HepG2 (cell line): ENCODE results near the gene HSF4. TPM values are rescaled to one million over a fixed set of nuclear protein-coding genes. Genes with fewer than 3 reads are reported as not detected.

ENCODE experiments used
- ARNTL ChIP-seq: sonication (generic); formaldehyde crosslinking; IDR thresholded peaks from 2 replicates; pipeline ENCODE4 v1.4.0; 2020; ENCODE audit warnings: mild to moderate bottlenecking, missing genetic modification reagents
- DR1 ChIP-seq: sonication (generic); formaldehyde crosslinking; IDR thresholded peaks from 2 replicates; pipeline ENCODE4 v1.8.0; 2021; ENCODE audit warnings: mild to moderate bottlenecking, missing genetic modification reagents, inconsistent platforms
- DRAP1 ChIP-seq: IDR thresholded peaks from 2 replicates; pipeline ENCODE4 v1.6.1; 2016; ENCODE audit warnings: missing genetic modification reagents, missing compliant biosample characterization
- FOXK1 ChIP-seq: sonication (generic); formaldehyde crosslinking; IDR thresholded peaks from 2 replicates; pipeline ENCODE4 v1.4.0; 2020; ENCODE audit warnings: low read depth, missing genetic modification reagents, borderline replicate concordance
- IKZF1 ChIP-seq: fragments of 450-650 bp; IDR thresholded peaks from 2 replicates; pipeline ENCODE4 v1.7.1; 2016
- JUND ChIP-seq: sonication (generic); formaldehyde crosslinking; IDR thresholded peaks from 2 replicates; pipeline ENCODE4 v1.8.0; 2022; ENCODE audit warnings: mild to moderate bottlenecking, missing genetic modification reagents
- PRMT3 ChIP-seq: sonication (generic); formaldehyde crosslinking; IDR thresholded peaks from 2 replicates; pipeline ENCODE4 v1.8.1; 2022; ENCODE audit warnings: low read depth, mild to moderate bottlenecking, moderate library complexity, missing genetic modification reagents, borderline replicate concordance
- SIX1 ChIP-seq: sonication (generic); formaldehyde crosslinking; IDR thresholded peaks from 2 replicates; pipeline ENCODE4 v1.4.0; 2020; ENCODE audit warnings: missing genetic modification reagents, borderline replicate concordance
- SPEN ChIP-seq: sonication (generic); formaldehyde crosslinking; IDR thresholded peaks from 2 replicates; pipeline ENCODE4 v1.5.1; 2020; ENCODE audit warnings: low read depth, mild to moderate bottlenecking, missing genetic modification reagents
- U2AF2 ChIP-seq: fragments of 200-400 bp; formaldehyde crosslinking; IDR thresholded peaks from 2 replicates; pipeline ENCODE4 v1.6.1; 2017; ENCODE audit warnings: low read depth, mild to moderate bottlenecking, low read length
- ZBTB14 ChIP-seq: sonication (generic); formaldehyde crosslinking; IDR thresholded peaks from 2 replicates; pipeline ENCODE4 v1.4.0; 2020; ENCODE audit warnings: missing genetic modification reagents
- ZBTB7A ChIP-seq: sonication (generic); formaldehyde crosslinking; IDR thresholded peaks from 2 replicates; pipeline ENCODE4 v1.8.0; 2022; ENCODE audit warnings: mild to moderate bottlenecking, missing genetic modification reagents
- ZNF468 ChIP-seq: sonication (generic); formaldehyde crosslinking; IDR thresholded peaks from 2 replicates; pipeline ENCODE4 v1.8.0; 2022; ENCODE audit warnings: mild to moderate bottlenecking, moderate library complexity, missing genetic modification reagents
- ZNF672 ChIP-seq: sonication (generic); formaldehyde crosslinking; IDR thresholded peaks from 2 replicates; pipeline ENCODE4 v1.8.1; 2022; ENCODE audit warnings: missing genetic modification reagents
- ZNF891 ChIP-seq: sonication (generic); formaldehyde crosslinking; IDR thresholded peaks from 2 replicates; pipeline ENCODE4 v1.5.0; 2020; ENCODE audit warnings: mild to moderate bottlenecking, missing genetic modification reagents
- polyA plus RNA-seq, 8 experiments: library from polyadenylated mRNA; depleted of rRNA in 3 of 8; stranded (reverse) in 7 of 8; unstranded in 1 of 8; fragments of >200 nt; fragmentation: Illumina TruSeq in 4 of 8; extraction: Trizol in 4 of 8; gene quantifications; 2 replicates each; pipeline versions ENCODE4 v1.2.1 to v1.2.3, GENCODE V29; 2011 to 2016; ENCODE audit warnings: low read depth in 4 of 8, missing spikeins in 1 of 8, mixed read lengths in 1 of 8; ENCODE audit not compliant: insufficient read depth in 1 of 8
- total RNA-seq, 5 experiments: library from RNA; depleted of rRNA; stranded (reverse); fragments of >200 nt; fragmentation: Illumina TruSeq; extraction: Trizol; gene quantifications; 2 replicates each; pipeline ENCODE4 v1.2.3, GENCODE V29; 2016; ENCODE audit warnings: low read depth in 1 of 5
- TF ChIP-seq, protein P1 (sequence below): sonication (generic); formaldehyde crosslinking; IDR thresholded peaks from 2 replicates; pipeline ENCODE4 v1.4.0; 2020; ENCODE audit warnings: mild to moderate bottlenecking, missing genetic modification reagents
- TF ChIP-seq, protein P2 (sequence below): sonication (generic); formaldehyde crosslinking; IDR thresholded peaks from 2 replicates; pipeline ENCODE4 v1.5.0; 2020; ENCODE audit warnings: mild to moderate bottlenecking, missing genetic modification reagents, borderline replicate concordance

Gene HSF4
- total and polyA plus RNA-seq, 2 of the 13 experiments (the other 11 are each of a cell fraction or from before 2014, with no cell fraction given) = 3.5 to 16.9 TPM

DNA sequence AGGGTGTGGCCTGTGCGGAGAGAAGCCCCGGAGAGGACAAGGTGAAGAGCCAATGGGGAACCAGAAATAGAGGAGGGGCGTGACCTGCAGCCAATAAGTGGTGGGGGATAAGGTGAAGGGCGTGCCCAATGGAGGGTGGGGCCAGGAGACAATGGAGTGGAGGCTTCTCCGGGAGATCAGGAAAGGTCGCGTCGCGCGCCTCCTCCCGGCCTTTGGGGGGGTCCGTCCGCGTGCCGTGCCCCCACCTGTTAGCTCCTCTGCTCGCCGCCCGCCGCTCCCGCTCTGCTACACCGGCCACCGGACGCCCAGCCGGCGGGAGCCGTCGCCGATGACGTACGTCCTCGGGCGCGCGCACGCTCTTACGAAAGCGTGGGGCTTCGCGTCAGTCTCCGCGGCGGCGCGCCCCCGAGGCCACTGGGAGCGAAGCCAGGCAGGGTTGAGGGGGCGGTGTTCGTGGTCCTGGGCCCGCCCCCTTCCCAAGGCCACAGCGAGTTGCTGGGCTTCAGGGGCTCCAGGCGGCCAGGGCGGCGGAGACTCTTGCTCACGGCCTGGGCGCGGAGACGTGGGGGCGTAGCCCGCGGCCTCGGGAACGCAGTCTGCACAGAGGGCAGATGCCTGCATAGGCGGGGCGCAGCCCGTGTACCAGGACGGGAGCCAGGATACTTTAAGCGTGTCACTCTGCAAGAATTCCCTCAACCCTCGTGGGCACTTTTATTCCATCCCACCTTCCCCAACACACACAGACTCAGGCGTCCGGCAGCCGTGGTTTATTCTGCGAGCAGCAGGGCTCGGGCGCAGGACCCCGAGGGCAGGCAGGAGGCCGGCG, 19.3 kb downstream of the HSF4 start, which contains the start of gene MATCAP1 (continued):
- TF ChIP-seq, protein P1, sequence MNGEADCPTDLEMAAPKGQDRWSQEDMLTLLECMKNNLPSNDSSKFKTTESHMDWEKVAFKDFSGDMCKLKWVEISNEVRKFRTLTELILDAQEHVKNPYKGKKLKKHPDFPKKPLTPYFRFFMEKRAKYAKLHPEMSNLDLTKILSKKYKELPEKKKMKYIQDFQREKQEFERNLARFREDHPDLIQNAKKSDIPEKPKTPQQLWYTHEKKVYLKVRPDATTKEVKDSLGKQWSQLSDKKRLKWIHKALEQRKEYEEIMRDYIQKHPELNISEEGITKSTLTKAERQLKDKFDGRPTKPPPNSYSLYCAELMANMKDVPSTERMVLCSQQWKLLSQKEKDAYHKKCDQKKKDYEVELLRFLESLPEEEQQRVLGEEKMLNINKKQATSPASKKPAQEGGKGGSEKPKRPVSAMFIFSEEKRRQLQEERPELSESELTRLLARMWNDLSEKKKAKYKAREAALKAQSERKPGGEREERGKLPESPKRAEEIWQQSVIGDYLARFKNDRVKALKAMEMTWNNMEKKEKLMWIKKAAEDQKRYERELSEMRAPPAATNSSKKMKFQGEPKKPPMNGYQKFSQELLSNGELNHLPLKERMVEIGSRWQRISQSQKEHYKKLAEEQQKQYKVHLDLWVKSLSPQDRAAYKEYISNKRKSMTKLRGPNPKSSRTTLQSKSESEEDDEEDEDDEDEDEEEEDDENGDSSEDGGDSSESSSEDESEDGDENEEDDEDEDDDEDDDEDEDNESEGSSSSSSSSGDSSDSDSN (CRISPR knock-in tag) = peak; percentile 85
- TF ChIP-seq ZNF891 (CRISPR knock-in tag) = no peak
- TF ChIP-seq JUND (CRISPR knock-in tag) = no peak
- no peak for TF ChIP-seq PRMT3 (CRISPR knock-in tag)
- TF ChIP-seq SPEN = peak; percentile 95
- TF ChIP-seq ZBTB14 (CRISPR knock-in tag) = peak; percentile 100
- TF ChIP-seq ZBTB7A (CRISPR knock-in tag) = no peak; the same call in 1 of the 2 replicates
- no peak for TF ChIP-seq ZNF672 (CRISPR knock-in tag)
- TF ChIP-seq, protein P2, sequence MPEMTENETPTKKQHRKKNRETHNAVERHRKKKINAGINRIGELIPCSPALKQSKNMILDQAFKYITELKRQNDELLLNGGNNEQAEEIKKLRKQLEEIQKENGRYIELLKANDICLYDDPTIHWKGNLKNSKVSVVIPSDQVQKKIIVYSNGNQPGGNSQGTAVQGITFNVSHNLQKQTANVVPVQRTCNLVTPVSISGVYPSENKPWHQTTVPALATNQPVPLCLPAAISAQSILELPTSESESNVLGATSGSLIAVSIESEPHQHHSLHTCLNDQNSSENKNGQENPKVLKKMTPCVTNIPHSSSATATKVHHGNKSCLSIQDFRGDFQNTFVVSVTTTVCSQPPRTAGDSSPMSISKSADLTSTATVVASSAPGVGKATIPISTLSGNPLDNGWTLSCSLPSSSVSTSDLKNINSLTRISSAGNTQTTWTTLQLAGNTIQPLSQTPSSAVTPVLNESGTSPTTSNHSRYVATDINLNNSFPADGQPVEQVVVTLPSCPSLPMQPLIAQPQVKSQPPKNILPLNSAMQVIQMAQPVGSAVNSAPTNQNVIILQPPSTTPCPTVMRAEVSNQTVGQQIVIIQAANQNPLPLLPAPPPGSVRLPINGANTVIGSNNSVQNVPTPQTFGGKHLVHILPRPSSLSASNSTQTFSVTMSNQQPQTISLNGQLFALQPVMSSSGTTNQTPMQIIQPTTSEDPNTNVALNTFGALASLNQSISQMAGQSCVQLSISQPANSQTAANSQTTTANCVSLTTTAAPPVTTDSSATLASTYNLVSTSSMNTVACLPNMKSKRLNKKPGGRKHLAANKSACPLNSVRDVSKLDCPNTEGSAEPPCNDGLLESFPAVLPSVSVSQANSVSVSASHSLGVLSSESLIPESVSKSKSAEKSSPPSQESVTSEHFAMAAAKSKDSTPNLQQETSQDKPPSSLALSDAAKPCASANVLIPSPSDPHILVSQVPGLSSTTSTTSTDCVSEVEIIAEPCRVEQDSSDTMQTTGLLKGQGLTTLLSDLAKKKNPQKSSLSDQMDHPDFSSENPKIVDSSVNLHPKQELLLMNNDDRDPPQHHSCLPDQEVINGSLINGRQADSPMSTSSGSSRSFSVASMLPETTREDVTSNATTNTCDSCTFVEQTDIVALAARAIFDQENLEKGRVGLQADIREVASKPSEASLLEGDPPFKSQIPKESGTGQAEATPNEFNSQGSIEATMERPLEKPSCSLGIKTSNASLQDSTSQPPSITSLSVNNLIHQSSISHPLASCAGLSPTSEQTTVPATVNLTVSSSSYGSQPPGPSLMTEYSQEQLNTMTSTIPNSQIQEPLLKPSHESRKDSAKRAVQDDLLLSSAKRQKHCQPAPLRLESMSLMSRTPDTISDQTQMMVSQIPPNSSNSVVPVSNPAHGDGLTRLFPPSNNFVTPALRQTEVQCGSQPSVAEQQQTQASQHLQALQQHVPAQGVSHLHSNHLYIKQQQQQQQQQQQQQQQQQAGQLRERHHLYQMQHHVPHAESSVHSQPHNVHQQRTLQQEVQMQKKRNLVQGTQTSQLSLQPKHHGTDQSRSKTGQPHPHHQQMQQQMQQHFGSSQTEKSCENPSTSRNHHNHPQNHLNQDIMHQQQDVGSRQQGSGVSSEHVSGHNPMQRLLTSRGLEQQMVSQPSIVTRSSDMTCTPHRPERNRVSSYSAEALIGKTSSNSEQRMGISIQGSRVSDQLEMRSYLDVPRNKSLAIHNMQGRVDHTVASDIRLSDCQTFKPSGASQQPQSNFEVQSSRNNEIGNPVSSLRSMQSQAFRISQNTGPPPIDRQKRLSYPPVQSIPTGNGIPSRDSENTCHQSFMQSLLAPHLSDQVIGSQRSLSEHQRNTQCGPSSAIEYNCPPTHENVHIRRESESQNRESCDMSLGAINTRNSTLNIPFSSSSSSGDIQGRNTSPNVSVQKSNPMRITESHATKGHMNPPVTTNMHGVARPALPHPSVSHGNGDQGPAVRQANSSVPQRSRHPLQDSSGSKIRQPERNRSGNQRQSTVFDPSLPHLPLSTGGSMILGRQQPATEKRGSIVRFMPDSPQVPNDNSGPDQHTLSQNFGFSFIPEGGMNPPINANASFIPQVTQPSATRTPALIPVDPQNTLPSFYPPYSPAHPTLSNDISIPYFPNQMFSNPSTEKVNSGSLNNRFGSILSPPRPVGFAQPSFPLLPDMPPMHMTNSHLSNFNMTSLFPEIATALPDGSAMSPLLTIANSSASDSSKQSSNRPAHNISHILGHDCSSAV (CRISPR knock-in tag) = no peak; the same call in 1 of the 2 replicates
- TF ChIP-seq DRAP1 (CRISPR knock-in tag) = peak; percentile 74
- TF ChIP-seq ARNTL (CRISPR knock-in tag) = peak; percentile 50; the same call in 1 of the 2 replicates
- TF ChIP-seq SIX1 (CRISPR knock-in tag) = no peak
- TF ChIP-seq U2AF2 = no peak
- TF ChIP-seq FOXK1 = peak; percentile 80; the same call in 1 of the 2 replicates
- no peak for TF ChIP-seq IKZF1
- 0 out of 2 replicates have a peak, but pooled peaks have one; percentile 36 for TF ChIP-seq DR1
- TF ChIP-seq ZNF468 = 0 out of 2 replicates have a peak, but pooled peaks have one; percentile 83
